Activated naive CD4-positive, alpha-beta T cell treated with anti-CD3 and anti-CD28 coated beads for 36 hours (primary cell): ENCODE results near the gene SLC16A1. TPM values are rescaled to one million over a fixed set of nuclear protein-coding genes. Genes with fewer than 3 reads are reported as not detected.
"Not testable (repeated sequence)": the region's sequence is repeated elsewhere in the genome, so short reads cannot be mapped to it uniquely, and the experiment has no call there.

Experiments
- CTCF ChIA-PET: fragments of 350-600 bp; sonication (Branson Sonifier 250); formaldehyde crosslinking; loops from one replicate; lab custom pipeline; 2021; ENCODE audit warnings: antibody characterized with exemption; lab: Charles Lee
- DNase-seq: peaks from one replicate; pipeline ENCODE4 v3.0.0-alpha.2; 2020
- H3K27ac Mint-ChIP-seq: one replicate; pipeline ENCODE4 v1.8.0; 2021; ENCODE audit warnings: mild to moderate bottlenecking, mixed read lengths
- H3K27me3 Mint-ChIP-seq: one replicate; pipeline ENCODE4 v1.8.0; 2021; ENCODE audit warnings: low read depth, mixed read lengths
- H3K36me3 Mint-ChIP-seq: one replicate; pipeline ENCODE4 v1.8.0; 2021; ENCODE audit warnings: low read depth, mixed read lengths
- H3K4me1 Mint-ChIP-seq: one replicate; pipeline ENCODE4 v1.8.0; 2021; ENCODE audit warnings: low read depth, mixed read lengths
- H3K4me3 Mint-ChIP-seq: one replicate; pipeline ENCODE4 v1.8.0; 2021; ENCODE audit warnings: mild to moderate bottlenecking, moderate library complexity, mixed read lengths
- H3K9me3 Mint-ChIP-seq: one replicate; pipeline ENCODE4 v1.8.0; 2021; ENCODE audit warnings: mixed read lengths
- intact Hi-C: fragments of 100-400 bp; cut with micrococcal nuclease; formaldehyde crosslinking; loops from one replicate; pipeline ENCODE4 v1.15.1; 2023
- total RNA-seq, 2 experiments: library from RNA; stranded (reverse); gene quantifications; one replicate each; pipeline ENCODE4 v1.2.3, GENCODE V29; 2021

The SLC16A1 gene, protein sequence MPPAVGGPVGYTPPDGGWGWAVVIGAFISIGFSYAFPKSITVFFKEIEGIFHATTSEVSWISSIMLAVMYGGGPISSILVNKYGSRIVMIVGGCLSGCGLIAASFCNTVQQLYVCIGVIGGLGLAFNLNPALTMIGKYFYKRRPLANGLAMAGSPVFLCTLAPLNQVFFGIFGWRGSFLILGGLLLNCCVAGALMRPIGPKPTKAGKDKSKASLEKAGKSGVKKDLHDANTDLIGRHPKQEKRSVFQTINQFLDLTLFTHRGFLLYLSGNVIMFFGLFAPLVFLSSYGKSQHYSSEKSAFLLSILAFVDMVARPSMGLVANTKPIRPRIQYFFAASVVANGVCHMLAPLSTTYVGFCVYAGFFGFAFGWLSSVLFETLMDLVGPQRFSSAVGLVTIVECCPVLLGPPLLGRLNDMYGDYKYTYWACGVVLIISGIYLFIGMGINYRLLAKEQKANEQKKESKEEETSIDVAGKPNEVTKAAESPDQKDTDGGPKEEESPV
- 10 to 100 TPM; 56.3 to 57.5 TPM for total RNA-seq

DNA sequence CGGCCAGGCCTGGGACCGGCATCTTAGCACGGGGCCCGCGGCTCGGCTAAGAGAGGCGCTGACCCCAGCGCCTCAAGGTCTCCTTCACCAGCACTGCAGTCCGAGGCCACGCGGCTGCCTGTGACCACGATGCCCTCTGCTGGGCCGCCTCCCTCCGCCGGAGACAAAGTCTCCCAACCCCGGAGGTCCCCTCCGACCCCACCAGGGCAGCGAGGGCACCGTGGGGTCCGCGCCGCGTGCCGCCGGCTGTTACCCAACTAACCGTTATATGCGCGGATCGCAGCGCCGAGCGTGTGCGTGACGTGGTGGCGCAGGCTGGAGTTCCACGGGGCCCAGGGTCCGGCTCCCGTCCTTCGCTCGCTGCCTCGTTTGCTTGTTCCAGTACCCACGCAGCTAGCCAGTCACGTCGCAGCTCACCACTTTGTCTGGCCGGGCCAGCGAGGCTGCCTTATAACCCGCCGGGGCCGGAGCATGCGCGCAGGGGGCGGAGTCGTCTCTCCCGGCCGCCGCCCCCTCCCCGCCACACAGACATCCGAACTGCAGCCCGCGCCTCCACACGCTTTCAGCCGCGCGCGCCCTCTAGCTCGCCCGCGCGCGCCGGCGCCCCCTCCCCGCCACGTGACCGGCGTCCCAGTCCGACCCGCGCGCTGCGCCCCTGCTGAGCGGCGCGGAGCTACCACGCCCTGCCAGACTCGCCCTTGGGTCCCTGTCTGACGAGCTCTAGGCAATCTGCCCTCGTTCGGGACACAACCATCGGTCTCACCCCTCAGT is at the start of gene SLC16A1:
Gene SLC16A1, minus strand, starts transcription at position 424 of the 771 bp plus-strand sequence. CDS start 26,888 bp downstream, outside the sequence.
- peak; percentile 87 for DNase-seq
- Mint-ChIP-seq H3K4me3 (peak within 1 kb of the TSS; percentile 95), H3K27me3 (no peaks in the 10 kb centered on the region), H3K9me3 (no peaks in the 10 kb centered on the region), H3K36me3 (peaks cover 43% of the 10 kb centered on the region), H3K4me1 (peaks cover 61% of the 10 kb centered on the region), H3K27ac (peak within 1 kb of the TSS; percentile 97)
- CTCF ChIA-PET, result interaction anchor here (0.5 to 3.0 kb wide), 4 partner anchors 19 to 117 kb away, joined by 3 to 10 read pairs (median 4); partner anchors contain the start of gene LRIG2
- intact Hi-C loops, result loop anchor here (1.0 to 5.0 kb wide), 16 partner anchors 21 to 975 kb away; partner anchors contain the start of genes AP4B1, CAPZA1, CTTNBP2NL and DCLRE1B

DNA sequence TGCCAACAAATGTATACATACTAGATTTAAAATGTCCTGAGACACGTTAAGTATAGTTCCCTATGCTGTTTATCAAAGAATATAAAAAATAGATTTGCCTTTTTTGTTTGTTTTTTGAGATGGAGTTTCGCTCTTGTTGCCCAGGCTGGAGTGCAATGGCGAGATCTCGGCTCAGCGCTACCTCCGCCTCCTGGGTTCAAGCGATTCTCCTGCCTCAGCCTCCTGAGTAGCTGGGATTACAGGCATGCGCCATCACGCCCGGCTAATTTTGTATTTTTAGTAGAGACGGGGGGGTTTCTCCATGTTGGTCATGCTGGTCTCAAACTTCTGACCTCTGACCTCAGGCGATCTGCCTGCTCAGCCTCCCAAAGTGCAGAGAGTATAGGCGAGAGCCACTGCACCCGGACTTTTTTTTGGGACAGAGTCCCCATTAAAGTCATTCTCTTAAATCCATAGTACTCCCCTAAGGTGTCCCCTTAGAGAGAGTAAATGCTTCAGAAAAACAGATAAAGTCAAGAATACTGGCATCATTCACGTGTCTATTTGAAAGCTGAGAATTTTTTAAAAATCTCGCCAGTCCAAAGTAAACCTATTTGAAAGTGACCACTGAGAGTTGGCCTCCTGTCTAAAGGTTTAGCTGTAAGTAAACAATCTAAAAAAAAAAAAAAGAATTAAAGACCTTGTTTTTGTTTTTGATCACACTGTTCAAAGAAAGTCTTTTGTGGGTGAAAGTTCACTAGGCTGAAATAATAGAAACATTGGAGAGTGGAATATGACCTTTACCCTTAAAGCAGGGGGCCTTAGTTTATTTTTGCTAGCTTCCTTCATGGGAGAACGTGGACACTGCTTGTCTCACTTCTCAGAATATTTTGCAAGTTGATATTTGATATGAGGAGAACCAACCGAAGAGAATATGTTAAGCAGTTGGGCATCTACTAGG is 48.0 kb upstream of the SLC16A1 start:
- no peak overlapping the region for H3K27ac Mint-ChIP-seq
- CTCF ChIA-PET, result no interaction called here
- H3K9me3 Mint-ChIP-seq, result no peaks in the 10 kb centered on the region
- peaks cover 24% of the 10 kb centered on the region for H3K36me3 Mint-ChIP-seq
- H3K27me3 Mint-ChIP-seq, result no peaks in the 10 kb centered on the region
- no peak overlapping the region for H3K4me3 Mint-ChIP-seq
- H3K4me1 Mint-ChIP-seq, result no peaks in the 10 kb centered on the region
- intact Hi-C loops, result no loop called here
- DNase-seq, result no peak

DNA sequence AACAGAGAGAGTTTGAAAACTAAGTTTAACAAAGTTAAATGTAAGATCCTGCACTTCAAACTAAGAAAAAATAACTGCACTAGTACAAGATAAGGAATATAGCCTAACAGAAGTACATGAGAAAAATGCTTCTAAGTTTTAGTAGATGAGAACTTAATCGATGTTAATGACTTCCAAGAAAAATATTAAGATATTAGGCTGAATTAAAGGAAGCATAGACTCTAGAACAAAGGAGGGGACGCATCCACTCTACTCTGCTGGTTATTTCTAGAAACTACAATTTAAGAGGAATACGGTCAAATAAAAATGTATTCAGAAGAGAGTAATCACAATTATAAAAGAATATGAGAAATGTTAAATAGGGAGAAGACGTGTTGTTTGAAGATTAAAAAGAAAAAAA is 46.3 kb upstream of the SLC16A1 start:
- H3K9me3 Mint-ChIP-seq, result no peaks in the 10 kb centered on the region
- H3K4me1 Mint-ChIP-seq, result no peaks in the 10 kb centered on the region
- intact Hi-C loops, result no loop called here
- peaks cover 28% of the 10 kb centered on the region for H3K36me3 Mint-ChIP-seq
- no peak for DNase-seq
- no peak overlapping the region for H3K4me3 Mint-ChIP-seq
- no peak overlapping the region for H3K27ac Mint-ChIP-seq
- CTCF ChIA-PET, result no interaction called here
- no peaks in the 10 kb centered on the region for H3K27me3 Mint-ChIP-seq

DNA sequence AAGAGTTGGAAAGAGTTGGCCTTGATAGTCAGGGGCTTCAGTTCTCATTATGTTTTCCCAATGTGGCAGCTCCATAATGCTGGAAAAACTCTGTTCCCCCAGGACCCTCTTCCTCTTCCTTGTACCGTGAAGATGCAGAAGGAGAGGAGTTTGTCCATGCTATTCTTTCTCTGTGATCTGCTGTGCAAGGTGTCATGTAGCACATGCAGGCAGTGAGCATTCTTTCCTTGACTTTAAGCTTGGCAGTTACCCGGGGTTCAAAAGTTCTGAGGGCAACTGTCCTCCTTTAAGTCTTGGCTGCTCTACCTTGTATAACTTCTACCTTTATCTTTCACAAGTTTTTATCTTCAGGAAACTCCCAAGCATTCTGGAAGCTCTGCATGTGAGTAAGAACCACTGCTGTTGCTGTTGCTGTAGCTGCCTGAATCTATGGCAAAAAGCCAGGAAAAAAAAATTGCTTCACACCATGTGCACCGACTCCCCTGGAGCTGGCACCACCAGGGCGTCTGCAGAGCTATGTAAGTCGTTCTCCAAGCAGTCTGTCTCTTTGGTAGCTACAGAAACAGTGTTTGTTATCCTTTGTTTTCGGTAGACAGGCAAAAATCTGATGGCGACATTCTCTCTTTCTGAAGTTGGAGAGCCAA is 42.7 kb upstream of the SLC16A1 start:
- no peak overlapping the region for H3K27ac Mint-ChIP-seq
- CTCF ChIA-PET, result no interaction called here
- no peak overlapping the region for H3K4me3 Mint-ChIP-seq
- intact Hi-C loops, result no loop called here
- peaks cover 33% of the 10 kb centered on the region for H3K36me3 Mint-ChIP-seq
- H3K4me1 Mint-ChIP-seq, result no peaks in the 10 kb centered on the region
- H3K9me3 Mint-ChIP-seq, result no peaks in the 10 kb centered on the region
- DNase-seq, result no peak
- H3K27me3 Mint-ChIP-seq, result no peaks in the 10 kb centered on the region

DNA sequence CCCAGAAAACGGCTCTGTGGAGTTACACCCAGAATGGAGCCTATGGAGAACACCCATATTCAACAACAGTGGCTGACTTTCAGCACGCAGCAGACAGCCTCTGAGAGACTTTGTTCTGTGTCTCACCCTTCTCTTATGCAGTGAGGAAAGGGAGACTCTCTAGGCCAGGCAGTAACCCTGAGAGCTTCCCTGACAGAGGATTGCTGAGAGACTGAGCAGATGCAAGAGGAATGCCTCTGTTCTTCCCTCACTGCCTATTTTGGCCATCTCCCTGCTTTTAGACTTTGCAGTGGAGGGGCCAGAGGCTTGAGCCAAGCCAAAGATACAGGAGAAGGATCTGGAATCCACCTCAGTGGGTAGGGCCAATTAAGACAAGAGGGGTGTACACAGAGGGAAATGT is 41.8 kb upstream of the SLC16A1 start:
- Mint-ChIP-seq H3K36me3 (peaks cover 31% of the 10 kb centered on the region), H3K9me3 (no peaks in the 10 kb centered on the region), H3K4me3 (no peak overlapping the region), H3K4me1 (no peaks in the 10 kb centered on the region), H3K27me3 (no peaks in the 10 kb centered on the region), H3K27ac (no peak overlapping the region)
- CTCF ChIA-PET, result interaction anchor here (0.6 kb wide), 1 partner anchor 117 kb away, joined by 3 read pairs; no protein-coding TSS in a partner anchor
- no peak for DNase-seq
- intact Hi-C loops, result no loop called here

DNA sequence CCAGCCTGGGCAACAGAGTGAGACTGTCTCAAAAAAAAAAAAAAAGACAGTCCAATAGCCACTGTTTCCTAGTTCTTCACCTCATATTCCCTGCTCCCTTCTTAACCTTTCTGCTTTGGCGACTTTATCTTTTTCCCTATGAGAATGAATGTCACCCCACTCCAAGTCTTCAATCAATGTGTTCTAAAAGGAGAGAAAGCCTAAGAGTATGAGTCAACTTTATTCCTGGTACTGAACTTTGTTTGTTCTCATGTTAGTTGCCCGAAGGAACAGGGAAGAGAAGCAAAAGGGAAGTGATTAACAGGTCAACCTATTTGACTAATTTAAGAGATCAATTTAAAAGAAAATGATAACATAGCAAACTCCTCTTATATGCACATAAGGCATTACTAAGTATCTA is 39.9 kb upstream of the SLC16A1 start:
- H3K9me3 Mint-ChIP-seq, result no peaks in the 10 kb centered on the region
- CTCF ChIA-PET, result no interaction called here

DNA sequence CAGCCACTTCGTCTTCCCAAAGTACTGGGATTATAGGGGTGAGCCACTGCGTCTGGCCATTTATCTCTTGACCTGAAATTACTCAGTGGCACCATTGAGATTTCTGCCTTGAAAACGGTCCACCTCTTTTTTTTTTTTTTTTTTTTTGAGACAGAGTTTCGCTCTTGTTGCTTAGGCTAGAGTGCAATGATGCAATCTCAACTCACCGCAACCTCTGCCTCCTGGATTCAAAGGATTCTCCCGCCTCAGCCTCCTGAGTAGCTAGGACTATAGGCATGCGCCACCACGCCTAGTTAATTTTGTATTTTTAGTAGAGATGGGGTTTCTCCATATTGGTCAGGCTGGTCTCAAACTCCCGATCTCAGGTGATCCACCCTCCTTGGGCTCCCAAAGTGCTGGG is 39.0 kb upstream of the SLC16A1 start:
- H3K36me3 Mint-ChIP-seq, result peaks cover 24% of the 10 kb centered on the region
- H3K9me3 Mint-ChIP-seq, H3K4me1 Mint-ChIP-seq, H3K27me3 Mint-ChIP-seq, CTCF ChIA-PET, H3K4me3 Mint-ChIP-seq, intact Hi-C loops, DNase-seq, H3K27ac Mint-ChIP-seq: not testable (repeated sequence)

More for the DNA sequence above, 39.9 kb upstream of the SLC16A1 start:
- no peak overlapping the region for H3K27ac Mint-ChIP-seq
- no peak overlapping the region for H3K4me3 Mint-ChIP-seq
- H3K4me1 Mint-ChIP-seq, result no peaks in the 10 kb centered on the region
- H3K36me3 Mint-ChIP-seq, result peaks cover 26% of the 10 kb centered on the region
- no peaks in the 10 kb centered on the region for H3K27me3 Mint-ChIP-seq
- DNase-seq, result no peak
- intact Hi-C loops, result no loop called here

DNA sequence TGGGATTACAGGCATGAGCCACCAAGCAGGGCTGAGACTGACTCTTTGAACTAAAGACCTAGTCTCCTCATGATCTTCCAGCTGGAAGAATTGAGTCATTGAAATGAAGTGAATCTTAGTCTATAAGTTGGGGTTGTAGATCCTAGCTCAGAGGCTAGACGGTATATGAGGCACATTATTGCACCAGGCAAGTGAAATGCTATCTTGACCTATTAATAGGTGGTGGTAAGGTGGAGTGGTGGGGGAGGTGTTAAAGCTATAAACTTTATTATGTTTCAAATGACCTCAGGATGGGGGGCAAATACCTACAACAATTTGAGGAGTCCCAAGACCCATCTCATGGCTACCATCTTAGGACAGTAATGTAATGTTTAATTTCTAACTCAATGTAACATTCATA is 36.8 kb upstream of the SLC16A1 start:
- H3K4me1 Mint-ChIP-seq, result no peaks in the 10 kb centered on the region
- H3K4me3 Mint-ChIP-seq, result no peak overlapping the region
- no peaks in the 10 kb centered on the region for H3K9me3 Mint-ChIP-seq
- DNase-seq, result no peak
- H3K36me3 Mint-ChIP-seq, result peaks cover 19% of the 10 kb centered on the region
- CTCF ChIA-PET, result no interaction called here
- no peak overlapping the region for H3K27ac Mint-ChIP-seq
- intact Hi-C loops, result no loop called here
- H3K27me3 Mint-ChIP-seq, result no peaks in the 10 kb centered on the region

DNA sequence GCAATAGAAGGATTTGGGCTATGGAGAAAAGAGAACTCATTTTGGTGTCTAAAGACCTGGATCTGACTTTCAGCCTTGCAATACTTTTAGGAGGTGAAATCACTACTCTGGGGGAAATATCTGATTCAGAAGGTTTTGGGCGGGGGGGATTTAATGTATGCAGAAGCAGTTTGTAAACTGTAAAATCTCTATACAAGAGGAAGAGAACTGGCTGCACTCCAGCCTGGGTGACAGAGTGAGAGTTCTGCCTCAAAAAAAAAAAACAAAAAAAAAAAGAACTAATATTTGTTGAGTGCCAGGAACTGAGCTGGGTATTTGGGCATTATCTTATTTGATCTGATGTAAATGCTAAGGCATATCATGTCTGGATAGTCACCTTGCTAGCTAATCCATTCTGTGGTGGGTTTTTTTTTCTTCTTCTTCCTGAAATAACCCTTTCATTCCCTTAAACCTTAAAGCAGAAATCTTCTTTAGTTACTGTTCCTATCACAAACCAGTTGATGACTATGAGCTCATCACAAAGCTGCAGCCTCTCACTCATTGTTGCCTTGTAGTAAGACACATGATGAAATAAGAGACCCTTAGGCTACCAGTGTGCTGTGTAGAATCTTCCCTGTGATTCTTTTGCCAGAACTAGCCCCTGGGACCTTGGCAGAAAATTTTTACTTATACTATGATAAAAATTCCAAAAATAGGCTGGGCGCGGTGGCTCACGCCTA is 35.6 kb upstream of the SLC16A1 start:
- Mint-ChIP-seq H3K4me3 (no peak overlapping the region), H3K36me3 (peaks cover 12% of the 10 kb centered on the region)
- CTCF ChIA-PET, result no interaction called here

DNA sequence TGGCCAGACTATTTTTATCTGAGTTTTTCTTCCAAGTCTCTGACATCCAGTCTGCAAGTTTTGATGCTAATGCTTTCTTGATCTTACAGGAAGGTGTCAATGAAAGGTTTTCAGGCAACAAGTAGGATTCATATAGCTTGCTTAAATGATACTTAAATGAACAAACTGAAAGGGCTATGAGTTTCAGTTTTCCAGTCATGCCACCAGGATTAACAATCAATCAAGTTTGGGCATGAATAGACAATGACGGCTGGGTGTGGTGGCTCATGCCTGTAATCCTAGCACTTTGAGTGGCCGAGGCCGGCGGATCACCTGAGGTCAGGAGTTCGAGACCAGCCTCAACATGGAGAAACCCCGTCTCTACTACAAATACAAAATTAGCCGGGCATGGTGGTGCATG is 34.3 kb upstream of the SLC16A1 start:
- DNase-seq, result no peak
- H3K9me3 Mint-ChIP-seq, result no peaks in the 10 kb centered on the region
- H3K27ac Mint-ChIP-seq, result no peak overlapping the region
- H3K4me1 Mint-ChIP-seq, result no peaks in the 10 kb centered on the region
- peaks cover 5% of the 10 kb centered on the region for H3K36me3 Mint-ChIP-seq
- CTCF ChIA-PET, result no interaction called here
- H3K4me3 Mint-ChIP-seq, result no peak overlapping the region
- intact Hi-C loops, result no loop called here
- no peaks in the 10 kb centered on the region for H3K27me3 Mint-ChIP-seq

More for the DNA sequence above, 35.6 kb upstream of the SLC16A1 start:
- intact Hi-C loops, result no loop called here
- no peaks in the 10 kb centered on the region for H3K9me3 Mint-ChIP-seq
- no peaks in the 10 kb centered on the region for H3K4me1 Mint-ChIP-seq
- no peaks in the 10 kb centered on the region for H3K27me3 Mint-ChIP-seq
- H3K27ac Mint-ChIP-seq, result no peak overlapping the region
- no peak for DNase-seq

DNA sequence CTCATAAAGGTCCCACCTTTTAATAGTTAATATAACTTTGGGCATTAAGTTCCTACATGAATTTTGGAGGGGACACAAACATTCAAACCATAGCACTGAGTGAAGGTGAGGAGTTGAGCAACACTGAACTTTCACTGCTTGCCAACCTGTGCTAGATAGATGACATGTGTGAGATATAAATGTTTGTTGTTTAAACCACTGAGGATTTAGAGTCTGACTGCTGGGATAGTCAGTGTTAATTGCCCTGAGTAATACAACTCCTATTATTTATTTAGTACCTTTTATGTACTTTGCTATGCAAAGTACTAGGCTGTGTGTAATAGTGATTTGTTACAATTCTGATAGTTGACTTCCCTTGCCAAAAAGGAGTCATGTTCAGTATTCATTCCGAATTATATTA is 32.4 kb upstream of the SLC16A1 start:
- Mint-ChIP-seq H3K4me3 (no peak overlapping the region), H3K27me3 (no peaks in the 10 kb centered on the region), H3K36me3 (no peaks in the 10 kb centered on the region), H3K9me3 (no peaks in the 10 kb centered on the region), H3K4me1 (no peaks in the 10 kb centered on the region), H3K27ac (no peak overlapping the region)
- no peak for DNase-seq
- CTCF ChIA-PET, result no interaction called here
- intact Hi-C loops, result no loop called here
